CD4-positive, alpha-beta memory T cell (primary cell): ENCODE measurements around the gene GPR160. TPM values are rescaled to one million over a fixed set of nuclear protein-coding genes. Genes with fewer than 3 reads are reported as not detected.

Experiments used
- CTCF ChIA-PET: fragments of 350-600 bp; sonication (Branson Sonifier 250); formaldehyde crosslinking; loops from one replicate; lab custom pipeline; 2021; ENCODE audit warnings: inconsistent platforms; ENCODE audit not compliant: partially characterized antibody; lab: Charles Lee
- POLR2A ChIA-PET: fragments of 350-600 bp; sonication (Branson Sonifier 250); formaldehyde crosslinking; loops from one replicate; lab custom pipeline; 2021; ENCODE audit not compliant: partially characterized antibody; lab: Charles Lee
- DNase-seq, 5 donors: peaks; one replicate each; pipeline versions ENCODE4 v3.0.0 to v3.0.0-alpha.2; 2020 to 2022; ENCODE audit warnings: mixed read lengths in 1 of 5
- H3K27ac ChIP-seq: one replicate; pipeline ENCODE4 v1.7.0; 2013; ENCODE audit warnings: low read depth, low read length
- H3K27me3 ChIP-seq: 2 replicates; pipeline ENCODE4 v1.7.0; 2013; ENCODE audit warnings: mild to moderate bottlenecking, low read length, moderate library complexity; ENCODE audit not compliant: insufficient read depth
- H3K36me3 ChIP-seq: 2 replicates; pipeline ENCODE4 v1.7.0; 2013; ENCODE audit warnings: mild to moderate bottlenecking, low read length, moderate library complexity; ENCODE audit not compliant: insufficient read depth
- H3K4me1 ChIP-seq: 2 replicates; pipeline ENCODE4 v1.7.0; 2013; ENCODE audit warnings: mild to moderate bottlenecking, low read length, moderate library complexity; ENCODE audit not compliant: insufficient read depth
- H3K4me3 ChIP-seq, 2 donors: one replicate each; pipeline ENCODE4 v1.7.0; 2013; ENCODE audit warnings: low read length in 2 of 2, mild to moderate bottlenecking in 1 of 2
- H3K9me3 ChIP-seq, 2 donors: one replicate each; pipeline ENCODE4 v1.7.0; 2013; ENCODE audit warnings: low read length in 2 of 2, control low read depth in 1 of 2; ENCODE audit not compliant: control insufficient read depth in 1 of 2
- H3K27ac Mint-ChIP-seq, 7 donors: one replicate each; pipeline ENCODE4 v1.8.0; 2020 to 2021; ENCODE audit warnings: mixed read lengths in 7 of 7, mild to moderate bottlenecking in 6 of 7, inconsistent platforms in 3 of 7, moderate library complexity in 3 of 7
- H3K27me3 Mint-ChIP-seq, 2 donors: one replicate each; pipeline ENCODE4 v1.8.0; 2020 to 2021; ENCODE audit warnings: mixed read lengths in 2 of 2
- H3K36me3 Mint-ChIP-seq, 2 donors: one replicate each; pipeline ENCODE4 v1.8.0; 2020 to 2021; ENCODE audit warnings: mixed read lengths in 2 of 2, inconsistent platforms in 1 of 2, mild to moderate bottlenecking in 1 of 2
- H3K4me1 Mint-ChIP-seq, 4 donors: one replicate each; pipeline ENCODE4 v1.8.0; 2020 to 2021; ENCODE audit warnings: mixed read lengths in 4 of 4, mild to moderate bottlenecking in 1 of 4
- H3K4me3 Mint-ChIP-seq, 8 donors: one replicate each; pipeline ENCODE4 v1.8.0; 2020 to 2021; ENCODE audit warnings: mixed read lengths in 8 of 8, mild to moderate bottlenecking in 7 of 8, moderate library complexity in 6 of 8, inconsistent platforms in 3 of 8
- H3K9me3 Mint-ChIP-seq, 8 donors: one replicate each; pipeline ENCODE4 v1.8.0; 2020 to 2021; ENCODE audit warnings: mixed read lengths in 8 of 8, mild to moderate bottlenecking in 5 of 8, inconsistent platforms in 3 of 8, moderate library complexity in 1 of 8
- intact Hi-C: fragments of 100-400 bp; cut with micrococcal nuclease; formaldehyde crosslinking; loops from one replicate; pipeline ENCODE4 v1.15.1; 2023
- polyA plus RNA-seq, 2 donors: library from polyadenylated mRNA; unstranded; fragments of 300-500 nt; fragmentation: Illumina TruSeq; gene quantifications; one replicate each; pipeline ENCODE4 v1.2.3, GENCODE V29; 2021
- total RNA-seq, 2 experiments: library from RNA; stranded (reverse); gene quantifications; one replicate each; pipeline ENCODE4 v1.2.3, GENCODE V29; 2021

The GPR160 gene
- total and polyA plus RNA-seq, 4 experiments from 2014 or later, result 8.1 to 14.9 (median 12.4) TPM

DNA sequence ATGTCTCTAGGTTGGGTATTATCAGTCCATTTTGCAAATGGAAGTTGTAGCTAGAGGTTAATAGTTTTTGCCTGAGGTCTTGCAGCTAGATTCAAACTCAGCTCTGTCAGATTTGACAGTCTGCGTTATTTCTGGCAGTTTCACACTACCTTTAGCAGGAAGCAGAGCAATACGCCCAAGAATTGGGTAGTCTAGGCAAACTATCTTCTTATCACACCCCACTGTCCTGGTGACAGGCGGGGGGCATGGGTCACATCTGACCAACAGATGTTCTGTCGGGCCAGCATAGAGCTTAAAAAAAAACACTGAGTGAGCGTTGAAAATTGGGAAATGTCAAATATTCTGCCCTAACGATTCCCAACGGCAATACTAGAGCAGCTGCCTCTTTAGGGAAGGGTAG, 5.7 kb downstream of the GPR160 start:
- no peaks in the 10 kb centered on the region for H3K27me3 Mint-ChIP-seq
- DNase-seq, result no peak
- Histone ChIP-seq H3K36me3 (no peaks in the 10 kb centered on the region), H3K9me3 (no peaks in the 10 kb centered on the region), H3K4me1 (peaks cover 5% of the 10 kb centered on the region), H3K27ac (no peak overlapping the region), H3K27me3 (no peaks in the 10 kb centered on the region), H3K4me3 (no peak overlapping the region)
- peaks cover 9 to 29% (median 22%) of the 10 kb centered on the region in 4 donors for H3K4me1 Mint-ChIP-seq
- ChIA-PET CTCF (no interaction called here), POLR2A (no interaction called here)
- no peaks in the 10 kb centered on the region for H3K36me3 Mint-ChIP-seq
- intact Hi-C loops, result no loop called here
- no peaks in the 10 kb centered on the region for H3K9me3 Mint-ChIP-seq
- H3K4me3 Mint-ChIP-seq, result no peak overlapping the region
- H3K27ac Mint-ChIP-seq, result peak overlapping the region in 1 of 7 donors; percentile 39

DNA sequence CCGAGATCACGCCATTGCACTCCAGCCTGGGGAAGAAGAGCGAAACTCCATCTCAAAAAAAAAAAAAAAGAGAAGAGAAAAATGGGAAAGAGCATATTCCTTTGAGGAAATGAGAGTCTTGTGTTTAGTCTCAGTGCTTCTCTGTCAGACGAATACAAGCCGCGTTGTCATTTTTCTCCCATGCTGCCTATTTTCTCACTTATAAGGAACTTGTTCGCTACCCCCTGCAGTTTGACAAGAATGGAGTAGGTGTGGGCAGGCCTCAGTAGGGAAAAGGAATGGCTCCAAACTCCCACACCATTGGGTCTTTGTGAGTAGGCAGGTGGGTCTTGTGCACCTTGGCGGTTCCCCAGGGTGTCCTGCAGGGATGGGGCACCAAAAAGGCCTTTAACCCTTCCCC, 6.5 kb downstream of the GPR160 start:
- CTCF ChIA-PET, result interaction anchor here (0.7 to 1.3 kb wide), 2 partner anchors 10 to 281 kb away, joined by 3 to 4 read pairs; no protein-coding TSS in a partner anchor
- POLR2A ChIA-PET, result no interaction called here
- DNase-seq, result no peak
- intact Hi-C loops, result no loop called here
- H3K27ac ChIP-seq, result no peak overlapping the region
- H3K4me1 ChIP-seq, result peaks cover 5% of the 10 kb centered on the region
- no peaks in the 10 kb centered on the region for H3K9me3 ChIP-seq
- no peak overlapping the region for H3K4me3 ChIP-seq
- H3K36me3 ChIP-seq, result no peaks in the 10 kb centered on the region
- H3K4me3 Mint-ChIP-seq, result no peak overlapping the region
- peak overlapping the region in 1 of 7 donors; percentile 37 for H3K27ac Mint-ChIP-seq
- no peaks in the 10 kb centered on the region for H3K27me3 ChIP-seq
- no peaks in the 10 kb centered on the region for H3K36me3 Mint-ChIP-seq
- no peaks in the 10 kb centered on the region for H3K27me3 Mint-ChIP-seq
- peaks cover 9 to 24% (median 17%) of the 10 kb centered on the region in 4 donors for H3K4me1 Mint-ChIP-seq
- H3K9me3 Mint-ChIP-seq, result no peaks in the 10 kb centered on the region

DNA sequence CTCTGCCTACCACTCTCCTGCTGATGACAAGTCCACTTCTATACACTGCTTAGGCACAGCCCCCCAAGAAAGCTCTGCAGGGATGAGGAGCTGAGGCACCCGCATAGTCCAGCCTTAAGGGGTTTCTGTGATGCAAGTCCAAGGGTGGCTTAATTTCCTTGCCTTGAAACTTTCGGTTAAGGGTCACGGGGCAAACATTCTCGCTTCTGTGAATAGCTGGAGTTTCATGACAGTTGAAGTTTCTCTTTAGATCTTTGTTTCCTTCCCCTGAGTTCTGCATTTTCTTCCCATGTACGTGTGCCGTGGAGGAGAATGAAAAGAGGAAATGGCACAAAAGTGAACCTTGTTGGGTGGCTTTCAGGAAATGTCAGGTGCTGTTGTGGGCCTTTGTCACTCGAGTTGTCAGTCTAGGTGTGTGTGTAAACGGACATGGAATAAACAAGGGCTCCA, 7.0 kb downstream of the GPR160 start:
- Histone ChIP-seq H3K4me3 (no peak overlapping the region), H3K27me3 (no peaks in the 10 kb centered on the region), H3K27ac (no peak overlapping the region), H3K4me1 (peaks cover 5% of the 10 kb centered on the region), H3K9me3 (no peaks in the 10 kb centered on the region), H3K36me3 (no peaks in the 10 kb centered on the region)
- Mint-ChIP-seq H3K9me3 (no peaks in the 10 kb centered on the region), H3K27me3 (no peaks in the 10 kb centered on the region), H3K27ac (peak overlapping the region in 1 of 7 donors; percentile 82), H3K36me3 (no peaks in the 10 kb centered on the region), H3K4me3 (peak overlapping the region in 3 of 8 donors; percentile 15 to 69 (median 25)), H3K4me1 (peaks cover 9 to 24% (median 16%) of the 10 kb centered on the region in 4 donors)
- no peak for DNase-seq
- ChIA-PET POLR2A (no interaction called here), CTCF (interaction anchor here (1.2 to 1.3 kb wide), 2 partner anchors 10 to 282 kb away, joined by 4 to 5 read pairs; no protein-coding TSS in a partner anchor)
- intact Hi-C loops, result no loop called here

DNA sequence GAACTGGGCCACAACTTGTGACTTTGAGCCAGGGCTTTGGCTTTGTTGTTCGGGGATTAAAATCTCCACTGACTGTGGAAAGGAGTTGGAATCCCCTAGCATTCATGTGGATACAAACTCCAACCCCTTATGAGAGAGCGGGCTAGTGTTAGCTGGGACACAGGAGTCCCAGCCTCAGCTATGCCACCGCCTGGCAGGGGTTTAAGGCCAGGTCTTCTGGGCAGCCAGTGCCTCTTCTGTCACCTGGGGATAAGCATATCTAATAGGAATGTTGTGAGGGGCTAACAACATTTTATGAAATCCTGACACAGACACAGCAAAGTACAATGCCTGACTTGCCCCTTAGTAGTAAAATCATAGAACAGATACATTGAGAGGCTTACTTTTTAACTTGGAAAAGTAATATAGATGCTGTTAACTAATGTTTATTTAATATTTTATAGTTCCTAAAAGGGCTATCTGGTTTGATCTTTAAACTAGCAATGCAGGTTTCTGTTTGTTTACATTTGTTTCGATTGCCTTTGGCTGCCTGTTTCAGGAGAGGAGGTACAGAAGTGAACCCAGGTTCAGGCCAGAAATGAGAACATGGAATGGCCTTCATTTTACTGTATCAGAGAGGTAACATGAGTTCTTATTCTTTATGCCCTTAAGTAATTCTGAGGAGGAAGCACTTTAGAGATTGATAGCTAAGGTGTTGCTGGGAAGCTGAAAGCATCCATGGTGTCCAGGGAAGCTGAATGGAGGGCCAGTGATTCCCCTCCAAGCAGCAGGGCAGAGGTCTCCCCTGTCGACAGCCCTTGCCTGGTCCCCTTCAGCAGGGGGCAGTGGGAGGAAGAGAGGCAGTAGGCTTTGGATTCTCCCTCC, 8.7 kb downstream of the GPR160 start:
- H3K9me3 ChIP-seq, result no peaks in the 10 kb centered on the region
- no peak overlapping the region for H3K4me3 ChIP-seq
- peaks cover 9 to 24% (median 17%) of the 10 kb centered on the region in 4 donors for H3K4me1 Mint-ChIP-seq
- no peaks in the 10 kb centered on the region for H3K9me3 Mint-ChIP-seq
- H3K27ac Mint-ChIP-seq, result peak overlapping the region in 5 of 7 donors; percentile 36 to 79 (median 56)
- no peaks in the 10 kb centered on the region for H3K27me3 Mint-ChIP-seq
- intact Hi-C loops, result no loop called here
- no peaks in the 10 kb centered on the region for H3K27me3 ChIP-seq
- ChIA-PET POLR2A (no interaction called here), CTCF (interaction anchor here (0.8 to 1.0 kb wide), 2 partner anchors 9 to 283 kb away, joined by 3 read pairs; no protein-coding TSS in a partner anchor)
- H3K4me3 Mint-ChIP-seq, result peak overlapping the region in 1 of 8 donors; percentile 58
- H3K4me1 ChIP-seq, result peaks cover 5% of the 10 kb centered on the region
- H3K27ac ChIP-seq, result no peak overlapping the region
- H3K36me3 ChIP-seq, result no peaks in the 10 kb centered on the region
- H3K36me3 Mint-ChIP-seq, result no peaks in the 10 kb centered on the region
- DNase-seq, result no peak

DNA sequence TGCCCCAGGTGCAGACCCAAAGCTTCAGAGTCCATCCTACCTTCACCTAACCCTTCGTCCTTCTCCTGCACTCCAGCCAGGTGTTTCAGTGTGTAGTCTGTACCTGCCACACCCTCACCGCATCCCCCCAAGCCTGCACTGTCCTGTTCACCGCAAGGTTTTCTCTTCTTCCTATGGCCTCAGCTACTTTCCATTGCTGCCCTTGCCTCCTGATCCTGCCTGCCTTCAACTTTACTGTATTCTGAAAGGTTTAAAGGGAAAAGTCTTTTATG, 9.3 kb downstream of the GPR160 start:
- Mint-ChIP-seq H3K4me3 (no peak overlapping the region), H3K9me3 (no peaks in the 10 kb centered on the region), H3K36me3 (no peaks in the 10 kb centered on the region), H3K27ac (peak overlapping the region in 3 of 7 donors; percentile 3 to 66 (median 32)), H3K4me1 (peaks cover 9 to 24% (median 17%) of the 10 kb centered on the region in 4 donors), H3K27me3 (no peaks in the 10 kb centered on the region)
- no peaks in the 10 kb centered on the region for H3K9me3 ChIP-seq
- H3K4me1 ChIP-seq, result peaks cover 5% of the 10 kb centered on the region
- POLR2A ChIA-PET, result no interaction called here
- no peak for DNase-seq
- CTCF ChIA-PET, result no interaction called here
- intact Hi-C loops, result no loop called here
- no peaks in the 10 kb centered on the region for H3K36me3 ChIP-seq
- H3K27me3 ChIP-seq, result no peaks in the 10 kb centered on the region
- no peak overlapping the region for H3K4me3 ChIP-seq
- no peak overlapping the region for H3K27ac ChIP-seq

DNA sequence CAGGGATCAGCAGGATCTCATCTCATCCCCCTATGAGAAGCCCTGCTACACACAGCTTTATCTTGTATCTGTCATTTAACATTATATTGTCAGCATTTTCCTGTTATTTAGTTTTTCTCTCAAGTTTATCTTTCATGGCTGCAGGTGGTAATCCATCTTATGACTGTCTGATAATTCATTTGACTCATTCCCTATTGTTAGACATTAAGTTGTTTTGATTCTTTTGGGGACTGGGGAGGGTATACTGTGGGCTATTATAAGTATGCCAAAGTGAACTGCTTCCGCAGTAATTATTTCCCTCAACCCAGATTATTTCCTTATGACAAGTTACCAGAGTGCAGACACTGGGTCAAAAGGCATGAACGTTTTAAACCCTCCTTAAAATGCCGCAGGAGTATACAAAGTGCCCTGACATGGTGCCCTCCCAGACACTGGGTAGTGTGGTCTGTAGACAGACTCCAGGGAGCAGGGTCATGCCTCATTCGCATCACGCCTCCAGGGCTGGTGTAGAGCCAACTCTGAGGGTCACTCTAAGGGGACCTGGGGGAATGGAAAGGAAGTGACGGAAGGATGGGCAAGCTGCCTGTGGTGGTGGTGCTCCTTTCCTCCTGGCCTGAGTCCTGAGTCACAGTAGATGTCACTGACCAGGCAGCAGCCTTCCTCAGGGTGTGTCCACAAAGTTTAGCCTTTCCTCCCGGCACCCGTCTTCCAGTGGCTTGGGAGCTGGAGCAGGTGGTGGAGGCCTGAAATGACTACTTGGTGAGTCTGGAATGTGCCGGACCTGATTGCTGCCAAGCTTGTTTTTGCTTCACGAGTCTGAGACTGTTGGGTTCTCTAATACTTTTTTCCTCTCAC, 11.6 kb downstream of the GPR160 start:
- no peak overlapping the region for H3K27ac ChIP-seq
- no peak for DNase-seq
- ChIA-PET POLR2A (interaction anchor here (0.7 kb wide), 1 partner anchor 9 kb away, joined by 3 read pairs; no protein-coding TSS in a partner anchor), CTCF (no interaction called here)
- peaks cover 5% of the 10 kb centered on the region for H3K4me1 ChIP-seq
- no peak overlapping the region for H3K4me3 ChIP-seq
- Mint-ChIP-seq H3K36me3 (no peaks in the 10 kb centered on the region), H3K4me1 (peaks cover 7 to 20% (median 16%) of the 10 kb centered on the region in 4 donors), H3K27me3 (no peaks in the 10 kb centered on the region), H3K9me3 (no peaks in the 10 kb centered on the region), H3K4me3 (no peak overlapping the region), H3K27ac (no peak overlapping the region)
- no peaks in the 10 kb centered on the region for H3K36me3 ChIP-seq
- H3K9me3 ChIP-seq, result no peaks in the 10 kb centered on the region
- H3K27me3 ChIP-seq, result no peaks in the 10 kb centered on the region
- intact Hi-C loops, result no loop called here

DNA sequence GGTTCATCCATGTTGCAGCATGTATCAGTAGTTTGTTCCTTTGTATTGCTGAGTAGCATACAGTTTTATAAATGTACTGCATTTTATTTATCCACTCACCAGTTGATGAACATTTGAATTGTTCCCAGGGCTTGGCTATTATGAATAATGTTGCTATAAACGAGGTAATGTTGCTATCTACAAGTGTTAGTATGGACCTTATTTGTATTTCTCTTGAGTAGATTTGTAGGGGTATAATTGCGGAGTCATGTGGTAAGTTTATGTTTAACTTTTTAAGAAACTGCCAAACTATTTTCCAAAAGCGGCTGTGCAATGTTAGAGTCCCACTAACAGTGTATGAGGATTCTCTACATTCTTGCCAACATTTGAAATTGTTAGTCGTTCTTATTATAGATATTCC, 13.0 kb downstream of the GPR160 start:
- Histone ChIP-seq H3K9me3 (no peaks in the 10 kb centered on the region), H3K36me3 (no peaks in the 10 kb centered on the region), H3K27ac (no peak overlapping the region), H3K4me1 (peaks cover 2% of the 10 kb centered on the region), H3K4me3 (no peak overlapping the region), H3K27me3 (no peaks in the 10 kb centered on the region)
- Mint-ChIP-seq H3K4me3 (no peak overlapping the region), H3K27ac (no peak overlapping the region), H3K27me3 (no peaks in the 10 kb centered on the region), H3K4me1 (peaks cover 2 to 10% (median 8%) of the 10 kb centered on the region in 4 donors), H3K9me3 (no peaks in the 10 kb centered on the region), H3K36me3 (no peaks in the 10 kb centered on the region)
- intact Hi-C loops, result no loop called here
- CTCF ChIA-PET, result no interaction called here
- DNase-seq, result no peak
- POLR2A ChIA-PET, result no interaction called here
